HG03280 (cell line): ENCODE results near the gene RAD54L2.
"Not testable (repeated sequence)": the region's sequence is repeated elsewhere in the genome, so short reads cannot be mapped to it uniquely, and the experiment has no call there.

Experiments used
- ATAC-seq: cut with Tn5 transposase; IDR thresholded peaks from one replicate; pipeline ENCODE4 v1.9.1; 2021; ENCODE audit warnings: mild to moderate bottlenecking, moderate library complexity; ENCODE audit not compliant: unreplicated experiment

The RAD54L2 gene, protein sequence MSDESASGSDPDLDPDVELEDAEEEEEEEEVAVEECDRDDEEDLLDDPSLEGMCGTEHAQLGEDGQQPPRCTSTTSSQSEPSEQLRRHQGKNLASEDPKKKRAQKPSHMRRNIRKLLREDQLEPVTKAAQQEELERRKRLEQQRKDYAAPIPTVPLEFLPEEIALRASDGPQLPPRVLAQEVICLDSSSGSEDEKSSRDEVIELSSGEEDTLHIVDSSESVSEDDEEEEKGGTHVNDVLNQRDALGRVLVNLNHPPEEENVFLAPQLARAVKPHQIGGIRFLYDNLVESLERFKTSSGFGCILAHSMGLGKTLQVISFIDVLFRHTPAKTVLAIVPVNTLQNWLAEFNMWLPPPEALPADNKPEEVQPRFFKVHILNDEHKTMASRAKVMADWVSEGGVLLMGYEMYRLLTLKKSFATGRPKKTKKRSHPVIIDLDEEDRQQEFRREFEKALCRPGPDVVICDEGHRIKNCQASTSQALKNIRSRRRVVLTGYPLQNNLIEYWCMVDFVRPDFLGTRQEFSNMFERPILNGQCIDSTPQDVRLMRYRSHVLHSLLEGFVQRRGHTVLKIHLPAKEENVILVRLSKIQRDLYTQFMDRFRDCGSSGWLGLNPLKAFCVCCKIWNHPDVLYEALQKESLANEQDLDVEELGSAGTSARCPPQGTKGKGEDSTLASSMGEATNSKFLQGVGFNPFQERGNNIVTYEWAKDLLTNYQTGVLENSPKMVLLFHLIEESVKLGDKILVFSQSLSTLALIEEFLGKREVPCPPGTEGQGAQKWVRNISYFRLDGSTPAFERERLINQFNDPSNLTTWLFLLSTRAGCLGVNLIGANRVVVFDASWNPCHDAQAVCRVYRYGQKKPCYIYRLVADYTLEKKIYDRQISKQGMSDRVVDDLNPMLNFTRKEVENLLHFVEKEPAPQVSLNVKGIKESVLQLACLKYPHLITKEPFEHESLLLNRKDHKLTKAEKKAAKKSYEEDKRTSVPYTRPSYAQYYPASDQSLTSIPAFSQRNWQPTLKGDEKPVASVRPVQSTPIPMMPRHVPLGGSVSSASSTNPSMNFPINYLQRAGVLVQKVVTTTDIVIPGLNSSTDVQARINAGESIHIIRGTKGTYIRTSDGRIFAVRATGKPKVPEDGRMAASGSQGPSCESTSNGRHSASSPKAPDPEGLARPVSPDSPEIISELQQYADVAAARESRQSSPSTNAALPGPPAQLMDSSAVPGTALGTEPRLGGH (N-terminal part only)

DNA sequence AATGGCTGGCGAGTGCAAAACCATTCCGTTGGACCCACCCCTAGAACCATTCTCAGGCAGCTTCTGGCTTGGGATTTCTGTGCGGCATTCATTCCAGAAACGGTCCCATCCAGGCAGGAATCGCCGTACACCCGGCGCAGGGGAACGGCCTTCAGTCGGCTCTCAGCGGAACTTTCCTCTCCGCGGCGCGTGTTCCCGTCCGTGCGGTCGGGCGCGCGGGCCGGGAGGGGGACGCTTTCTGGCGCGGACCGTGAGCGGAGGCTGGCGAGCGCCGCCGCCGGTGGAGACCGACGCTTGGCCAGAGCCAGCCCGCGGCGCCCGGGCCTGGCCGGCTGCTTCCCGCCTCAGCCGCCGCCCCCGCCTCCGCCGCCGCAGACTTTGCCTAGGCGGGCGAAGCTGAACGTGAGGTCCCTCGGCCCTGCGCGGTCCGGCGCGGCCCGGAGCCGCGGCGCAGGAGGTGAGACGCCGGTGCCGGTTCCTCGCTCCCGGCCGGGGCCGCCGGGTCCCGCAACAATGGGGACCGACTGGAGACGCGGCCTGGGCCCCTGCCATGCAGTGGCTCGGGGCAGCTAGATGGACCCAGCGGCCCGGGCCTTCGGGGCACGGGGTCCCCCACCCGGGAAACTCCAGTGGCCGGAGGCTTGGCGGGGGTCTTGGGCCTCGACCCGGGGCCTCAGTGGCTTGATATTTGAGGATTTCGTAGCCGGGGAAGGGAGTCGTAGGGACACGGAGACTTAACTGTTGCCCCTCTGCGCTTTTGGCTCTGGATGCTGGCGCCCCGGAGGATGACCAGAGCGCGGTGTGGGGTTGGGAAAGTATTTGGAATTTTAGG is at the start of gene RAD54L2:
RAD54L2 (plus strand) TSS at position 261 of the 832 bp plus-strand sequence. CDS start 51,702 bp downstream, outside the sequence.
- ATAC-seq: peak; percentile 87

DNA sequence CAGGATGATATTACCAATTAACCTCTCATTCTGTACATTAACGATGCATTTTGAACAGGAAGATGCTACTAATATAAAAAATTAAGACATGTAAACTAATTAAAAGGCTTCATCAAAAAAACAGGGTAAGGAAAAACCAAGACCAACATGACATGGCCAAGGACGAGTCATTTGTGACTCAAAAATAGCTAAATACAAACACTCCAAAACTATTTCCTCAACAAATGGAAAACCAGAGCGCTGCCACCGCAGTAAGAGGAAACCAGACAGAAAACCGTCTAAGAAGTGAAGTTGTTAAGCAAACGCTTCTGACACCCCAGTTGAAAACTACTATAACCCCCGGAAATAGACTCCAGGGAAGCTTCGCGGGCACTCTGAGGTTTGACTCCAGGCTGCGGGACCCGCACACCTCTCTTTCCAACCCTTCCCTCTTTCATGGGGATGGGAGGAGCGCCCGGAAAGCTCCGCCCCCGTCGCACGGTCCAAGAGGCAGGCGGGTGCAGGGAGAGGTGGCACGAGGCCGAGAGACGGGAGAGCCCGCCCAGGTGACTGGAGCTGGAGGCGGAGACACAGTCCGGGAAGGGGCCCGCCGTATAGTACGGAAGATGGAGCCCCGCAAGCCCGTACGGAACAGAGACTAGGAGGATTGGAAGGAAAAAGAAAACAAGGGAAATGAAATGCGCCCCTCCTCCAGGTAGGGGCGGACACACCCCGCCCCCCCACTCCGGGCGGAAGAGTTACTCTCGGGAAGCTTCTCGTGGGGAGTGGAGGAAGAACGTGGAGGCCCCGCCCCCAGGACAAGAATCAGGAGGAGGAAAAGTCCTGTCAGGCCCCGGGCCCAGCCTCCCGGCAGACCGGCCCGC is 39.4 kb upstream of the RAD54L2 start:
- peak; percentile 53 for ATAC-seq

DNA sequence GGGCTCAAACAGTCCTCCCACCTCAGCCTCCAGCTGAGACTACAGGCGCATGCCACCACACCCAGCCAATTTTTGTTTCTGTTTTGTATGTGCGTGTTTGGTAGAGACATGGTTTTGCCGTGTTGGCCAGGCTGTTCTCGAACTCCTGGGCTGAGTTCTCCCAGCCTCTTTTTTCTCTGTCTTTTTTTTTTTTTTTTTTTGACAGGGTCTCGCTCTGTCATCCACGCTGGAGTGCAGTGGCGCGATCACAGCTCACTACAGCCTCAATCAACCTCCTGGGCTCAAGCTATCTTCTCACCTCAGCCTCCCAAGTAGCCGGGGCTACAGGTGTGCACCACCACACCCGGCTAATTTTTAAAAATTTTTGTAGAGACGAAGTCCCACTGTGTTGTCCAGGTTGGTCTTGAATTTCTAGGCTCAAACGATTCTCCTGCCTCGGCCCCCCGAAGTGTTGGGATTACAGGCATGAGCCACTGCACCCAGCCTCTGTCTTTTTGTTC is 37.8 kb upstream of the RAD54L2 start:
- ATAC-seq: no peak

DNA sequence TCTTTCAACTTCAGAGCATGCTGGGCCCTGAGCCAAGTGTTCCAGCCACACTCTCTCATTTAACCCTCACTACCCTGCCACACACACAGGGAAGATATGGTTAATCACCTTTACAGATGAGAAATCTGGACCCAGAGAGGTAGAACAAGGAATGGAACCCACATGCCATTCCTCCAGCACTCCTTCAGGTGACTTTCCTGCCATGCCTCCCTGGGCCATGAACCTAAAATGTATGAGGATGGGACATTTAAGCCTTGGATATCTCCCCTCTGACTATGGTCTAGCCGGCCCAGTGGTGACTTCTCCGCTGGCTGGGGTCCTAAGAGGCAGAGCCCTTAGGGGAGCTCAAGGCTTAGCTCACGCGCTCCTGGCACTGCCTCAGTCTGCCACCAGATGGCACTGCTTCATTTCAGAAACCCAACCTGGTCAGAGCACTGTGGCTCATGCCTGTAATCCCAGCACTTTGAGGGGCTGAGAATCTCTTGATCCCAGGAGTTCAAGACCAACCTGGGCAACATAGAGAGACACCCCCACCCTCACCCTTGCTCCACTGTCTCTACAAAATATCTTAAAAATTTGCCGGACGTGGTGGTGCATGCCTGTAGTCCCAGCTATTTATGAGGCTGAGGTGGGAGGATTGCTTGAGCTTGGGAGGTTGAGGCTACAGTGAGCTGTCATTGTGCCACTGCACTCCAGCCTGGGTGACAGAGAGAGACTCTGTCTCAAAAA is 36.5 kb upstream of the RAD54L2 start:
- no peak for ATAC-seq

DNA sequence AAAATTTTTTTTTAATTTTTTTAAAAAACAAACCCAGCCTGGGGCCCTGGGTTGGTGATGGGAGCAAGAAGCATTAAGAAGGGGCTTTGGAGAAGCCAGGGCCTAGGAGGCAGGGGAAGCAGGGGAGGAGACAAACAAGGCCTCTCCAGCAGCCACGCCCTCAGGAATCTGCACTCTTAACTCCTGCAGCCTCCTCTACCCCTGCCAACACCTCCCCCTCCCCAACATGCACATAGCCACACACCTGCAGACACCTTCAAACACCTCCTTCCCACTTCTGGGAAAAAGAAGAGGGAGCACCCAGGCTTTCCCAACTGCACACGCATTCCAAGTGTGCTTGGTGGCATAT is 36.0 kb upstream of the RAD54L2 start:
- ATAC-seq: no peak

DNA sequence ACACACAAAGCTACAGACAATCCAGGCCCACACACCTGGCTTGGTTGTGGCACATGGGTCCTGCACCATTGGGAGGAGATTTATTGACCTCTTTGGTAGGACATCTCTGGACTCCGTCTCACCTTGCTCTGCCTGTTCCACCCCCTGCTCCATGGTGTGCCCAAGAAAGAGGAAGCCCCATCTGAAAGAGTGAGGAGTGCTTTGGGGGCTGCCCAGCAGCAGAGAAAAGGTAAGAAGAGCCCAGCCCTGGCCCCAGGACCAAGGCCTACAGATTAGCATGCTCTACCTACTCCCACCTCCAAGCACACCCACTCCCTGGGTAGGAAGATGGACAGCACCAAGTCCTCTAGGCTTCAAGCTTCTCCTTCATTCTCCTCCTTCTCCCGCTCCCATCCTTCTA is 35.5 kb upstream of the RAD54L2 start:
- no peak for ATAC-seq

DNA sequence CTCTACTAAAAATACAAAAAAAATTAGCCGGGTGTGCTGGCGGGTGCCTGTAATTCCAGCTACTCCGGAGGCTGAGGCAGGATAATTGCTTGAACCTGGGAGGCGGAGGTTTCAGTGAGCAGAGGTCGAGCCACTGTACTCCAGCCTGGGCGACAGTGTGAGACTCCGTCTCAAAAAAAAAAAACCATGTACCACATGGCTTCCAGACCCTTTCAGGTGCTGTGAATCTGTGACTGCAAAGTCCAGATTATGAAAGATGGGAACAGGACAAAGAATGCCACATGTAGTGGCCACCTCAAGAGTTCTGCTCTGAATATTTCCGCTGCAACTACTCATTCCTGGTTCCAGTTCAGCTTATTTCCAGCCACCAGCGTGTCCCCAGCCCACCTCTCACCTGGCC is 30.3 kb upstream of the RAD54L2 start:
- no peak for ATAC-seq

DNA sequence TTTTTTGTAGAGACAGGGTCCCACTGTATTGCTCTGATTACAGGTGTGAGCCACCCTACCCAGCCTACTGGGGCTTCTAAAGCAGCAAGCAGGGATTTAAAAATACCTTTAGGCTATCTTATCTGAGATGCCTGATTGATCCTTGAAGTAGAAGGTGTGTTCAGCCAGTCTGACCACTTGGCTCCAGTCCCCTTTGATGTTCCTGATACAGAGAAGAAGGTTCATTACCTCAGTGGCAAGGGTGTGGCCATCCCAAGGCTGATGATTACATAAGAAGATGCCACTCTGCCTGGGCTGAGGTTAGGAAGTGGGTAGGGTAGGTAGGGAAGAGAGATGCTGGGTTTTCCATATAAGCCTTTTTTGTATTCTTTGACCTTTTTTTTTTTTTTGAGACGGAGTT is 27.5 kb upstream of the RAD54L2 start:
- ATAC-seq: no peak

DNA sequence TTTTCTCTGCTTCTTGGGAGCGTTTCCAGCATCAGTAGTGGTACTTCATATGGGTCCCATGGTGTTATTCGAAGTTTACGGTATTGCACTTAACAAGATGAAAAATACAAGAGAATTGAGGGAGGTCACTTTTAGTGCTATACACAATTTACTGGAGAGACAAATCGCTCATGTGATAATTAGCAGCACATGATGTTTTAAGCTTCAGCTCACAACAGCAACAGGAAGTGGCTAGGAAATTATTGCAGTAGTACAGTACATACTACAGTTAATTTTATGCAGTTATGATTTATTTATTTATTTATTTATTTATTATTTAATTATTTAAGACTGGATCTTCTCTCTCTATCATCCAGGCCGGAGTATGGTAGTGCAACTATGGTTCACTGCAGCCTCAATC is 24.3 kb upstream of the RAD54L2 start:
- no peak for ATAC-seq

DNA sequence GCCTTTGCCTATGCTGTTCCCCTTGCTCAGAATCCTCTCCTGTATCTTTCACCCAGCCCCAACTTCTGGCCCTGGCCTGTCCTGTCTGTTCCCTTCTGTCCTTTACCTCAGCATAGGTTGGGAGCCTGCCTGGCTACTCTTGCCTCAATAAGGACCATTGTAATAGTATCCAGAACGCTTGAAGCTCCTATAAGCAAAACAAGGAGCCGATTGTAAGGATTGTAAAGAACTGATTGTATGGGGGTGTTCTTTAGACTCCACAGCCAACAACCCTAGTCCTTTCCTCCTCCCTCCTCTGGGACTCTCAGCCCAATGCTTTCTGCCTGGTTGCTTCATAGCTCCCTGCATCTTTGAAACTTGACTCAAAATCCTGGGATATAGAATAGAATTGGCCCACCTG is 18.7 kb upstream of the RAD54L2 start:
- no peak for ATAC-seq

DNA sequence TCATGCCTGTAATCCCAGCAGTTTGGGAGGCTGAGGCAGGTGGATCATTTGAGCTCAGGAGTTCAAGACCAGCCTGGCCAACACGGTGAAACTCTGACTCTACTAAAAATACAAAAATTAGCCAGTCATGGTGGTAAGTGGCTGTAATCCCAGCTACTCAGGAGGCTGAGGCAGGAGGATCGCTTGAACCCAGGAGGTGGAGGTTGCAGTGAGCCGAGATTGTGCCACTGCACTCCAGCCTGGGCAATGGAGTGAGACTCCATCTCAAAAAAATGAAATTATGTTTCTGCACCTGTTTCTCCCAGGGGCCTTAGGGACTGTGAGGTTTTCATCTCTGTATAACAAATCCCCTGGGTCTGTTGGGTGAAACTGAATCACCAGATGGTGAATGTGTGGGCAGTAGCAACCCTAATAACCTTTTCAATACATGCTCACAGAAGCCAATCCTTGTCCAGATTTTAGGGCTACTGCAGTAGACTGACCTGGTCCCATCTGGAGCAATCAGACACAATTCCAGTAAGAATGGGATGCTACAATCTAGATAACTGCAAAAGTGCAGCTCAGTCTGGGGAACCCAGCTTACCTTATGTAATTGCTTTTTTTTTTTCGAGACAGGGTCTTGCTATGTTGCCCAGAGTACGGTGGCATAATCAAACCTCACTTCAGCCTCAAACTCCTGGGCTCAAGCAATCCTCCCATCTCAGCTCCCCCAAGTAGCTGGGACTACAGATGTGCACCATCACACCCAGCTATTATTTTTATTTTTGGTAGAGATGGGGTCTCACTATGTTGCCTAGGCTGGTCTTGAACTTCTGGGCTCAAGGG is 17.4 kb upstream of the RAD54L2 start:
- ATAC-seq: peak; percentile 93

DNA sequence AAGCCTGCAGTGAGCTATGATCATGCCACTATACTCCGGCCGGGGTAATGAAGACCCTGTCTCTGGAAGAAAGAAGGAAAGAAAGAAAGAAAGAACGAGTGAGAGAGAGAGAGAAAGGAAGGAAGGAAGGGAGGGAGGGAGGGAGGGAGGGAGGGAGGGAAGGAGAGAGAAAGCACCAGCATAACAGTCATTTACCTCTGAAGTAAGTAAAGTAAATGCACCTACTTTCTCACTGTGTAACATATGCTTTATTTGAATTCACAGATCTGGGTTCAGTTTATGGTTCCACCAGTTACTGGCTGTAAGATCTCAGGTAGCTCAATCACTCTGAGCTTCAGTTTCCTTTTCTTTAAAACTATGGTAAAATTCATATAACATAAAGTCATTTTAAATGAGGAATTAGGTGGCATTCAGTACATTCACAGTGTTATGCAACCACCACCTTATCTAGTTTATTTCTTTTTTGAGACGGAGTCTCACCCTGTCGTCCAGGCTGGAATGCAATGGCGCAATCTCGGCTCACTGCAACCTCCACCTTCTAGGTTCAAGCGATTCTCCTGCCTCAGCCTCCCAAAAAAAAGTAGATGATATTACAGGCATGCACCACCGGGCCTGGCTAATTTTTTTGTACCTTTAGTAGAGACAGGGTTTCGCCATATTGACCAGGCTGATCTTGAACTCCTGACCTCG is 16.1 kb upstream of the RAD54L2 start:
- no peak for ATAC-seq

DNA sequence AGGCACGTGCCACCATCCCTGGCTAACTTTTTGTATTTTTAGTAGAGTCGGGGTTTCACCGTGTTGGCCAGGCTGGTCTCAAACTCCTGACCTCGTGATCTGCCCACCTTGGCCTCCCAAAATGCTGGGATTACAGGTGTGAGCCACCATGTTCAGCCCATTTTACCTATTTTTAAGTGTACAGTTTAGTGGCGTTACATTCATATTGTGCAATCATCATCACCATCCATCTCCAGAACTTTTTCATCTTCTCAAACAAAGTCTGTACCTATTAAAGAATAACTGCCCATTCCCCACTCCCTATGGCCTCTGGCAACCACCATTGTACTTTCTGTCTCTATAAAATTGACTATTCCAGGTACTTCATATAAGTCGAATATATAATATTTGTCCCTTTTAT is 13.6 kb upstream of the RAD54L2 start:
- not testable (repeated sequence) for ATAC-seq

DNA sequence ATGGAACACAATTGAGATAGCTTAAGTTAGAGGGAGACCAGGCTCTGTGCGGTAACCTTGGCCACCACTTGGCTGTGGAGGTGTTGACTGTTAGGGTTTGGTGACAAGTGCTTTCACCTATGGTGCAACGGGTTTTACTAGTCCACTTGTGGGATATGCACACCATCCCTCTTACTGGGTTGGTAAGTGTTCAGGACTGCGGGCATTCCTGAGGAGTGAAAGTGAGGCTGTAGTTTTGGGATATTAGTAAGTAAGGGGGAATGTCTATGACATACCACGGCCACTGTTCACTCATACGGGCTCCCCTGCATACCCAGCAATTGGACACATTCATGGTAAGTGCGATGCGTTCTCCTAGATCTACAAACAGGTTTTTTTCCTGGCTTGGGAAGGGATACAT is 8.0 kb upstream of the RAD54L2 start:
- no peak for ATAC-seq

DNA sequence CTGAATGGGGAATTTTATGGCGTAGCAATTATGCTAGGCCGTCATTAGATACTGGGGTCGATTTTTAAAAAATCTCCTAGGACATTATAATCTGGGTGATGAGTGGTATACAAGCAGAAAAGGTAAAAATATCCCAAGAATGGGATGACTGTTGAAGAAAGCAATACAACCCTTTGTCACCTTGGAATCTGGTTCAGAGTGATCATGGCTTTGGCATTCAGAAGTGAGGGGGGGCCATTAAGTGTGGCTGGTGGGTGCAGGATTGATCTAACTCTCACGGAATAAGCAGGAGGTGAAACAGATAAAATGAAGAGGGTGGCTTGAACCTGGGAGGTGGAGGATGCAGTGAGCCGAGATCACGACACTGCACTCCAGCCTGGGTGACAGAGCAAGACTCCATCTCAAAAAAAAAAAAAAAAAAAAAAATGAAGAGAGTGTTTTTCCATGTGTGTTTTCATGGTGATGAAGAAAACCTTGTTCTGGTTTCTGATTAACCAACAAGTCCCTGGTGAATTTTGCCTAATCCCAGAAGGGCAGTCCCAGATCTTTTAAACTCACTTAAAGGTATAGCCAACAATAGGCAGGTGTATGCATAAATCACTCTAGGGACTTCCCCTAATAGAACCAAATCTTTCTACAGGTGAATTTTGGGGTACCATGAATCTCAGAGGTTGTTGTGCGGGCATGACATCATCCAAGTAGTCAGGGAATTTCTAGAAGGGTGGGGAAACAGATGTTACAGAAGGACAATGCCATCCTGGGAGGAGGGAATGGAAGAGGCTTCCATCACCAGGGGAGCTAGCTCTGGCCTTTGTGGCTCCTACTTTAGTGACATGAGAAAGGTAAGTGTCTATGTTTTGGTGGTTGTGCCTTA is 3.1 kb upstream of the RAD54L2 start:
- ATAC-seq: no peak

DNA sequence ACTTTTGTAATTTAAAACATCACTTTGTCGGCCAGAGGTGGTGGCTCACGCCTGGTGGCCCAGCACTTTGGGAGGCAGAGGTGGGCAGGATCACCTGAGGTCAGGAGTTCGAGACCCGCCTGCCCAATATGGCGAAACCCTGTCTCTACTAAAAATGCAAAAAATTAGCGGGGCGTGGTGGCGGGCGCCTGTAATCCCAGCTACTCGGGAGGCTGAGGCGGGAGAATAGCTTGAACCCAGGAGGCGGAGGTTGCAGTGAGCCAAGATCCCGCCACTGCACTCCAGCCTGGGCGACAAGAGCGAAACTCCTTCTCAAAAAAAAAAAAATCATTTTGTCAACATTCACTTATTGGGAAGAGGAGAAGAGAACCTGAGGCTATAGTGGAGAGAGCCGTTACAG is 888 bp upstream of the RAD54L2 start:
- not testable (repeated sequence) for ATAC-seq
